GM08714 (cell line): Measurements from ENCODE around the gene CAPZA1.

Source experiments
- H3K4me3 ChIP-seq: fragments of 200-500 bp; sonication (Bioruptor generic); 2 replicates; pipeline ENCODE4 v1.5.1; 2014; ENCODE audit warnings: mild to moderate bottlenecking, low read length, inconsistent platforms
- ZNF274 ChIP-seq: IDR thresholded peaks from 2 replicates; pipeline ENCODE4 v1.6.1; 2012; ENCODE audit warnings: mild to moderate bottlenecking, low read depth, low read length

Gene CAPZA1

DNA sequence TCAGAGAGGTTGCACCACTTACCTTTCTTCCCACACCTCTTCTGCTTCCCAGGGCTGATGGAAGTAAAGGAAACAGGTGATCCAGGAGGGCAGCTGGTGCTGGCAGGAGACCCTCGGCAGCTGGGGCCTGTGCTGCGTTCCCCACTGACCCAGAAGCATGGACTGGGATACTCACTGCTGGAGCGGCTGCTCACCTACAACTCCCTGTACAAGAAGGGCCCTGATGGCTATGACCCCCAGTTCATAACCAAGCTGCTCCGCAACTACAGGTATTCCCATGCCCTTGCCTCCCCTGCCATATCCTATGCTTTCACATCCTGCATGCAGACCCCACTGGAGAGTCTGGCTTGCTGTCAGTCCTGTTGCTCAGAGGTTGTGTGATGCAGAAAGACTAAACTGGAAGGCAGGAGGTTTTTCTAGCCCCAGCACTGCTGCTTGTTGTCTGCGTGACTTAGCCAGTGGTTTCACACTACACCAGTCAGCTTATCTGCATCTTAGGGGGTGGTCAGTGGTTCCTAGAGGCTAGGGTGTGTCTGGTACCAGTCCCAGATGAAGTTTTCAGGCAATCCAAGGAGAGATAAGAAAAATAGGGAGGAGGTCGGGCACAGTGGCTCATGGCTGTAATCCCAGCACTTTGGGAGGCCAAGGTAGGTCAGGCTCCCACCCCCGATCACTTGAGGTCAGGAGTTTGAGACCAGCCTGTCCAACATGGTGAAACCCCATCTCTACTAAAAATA, 77.1 kb downstream of the CAPZA1 start:
- no peak for TF ChIP-seq ZNF274
- no peak overlapping the region for H3K4me3 ChIP-seq

DNA sequence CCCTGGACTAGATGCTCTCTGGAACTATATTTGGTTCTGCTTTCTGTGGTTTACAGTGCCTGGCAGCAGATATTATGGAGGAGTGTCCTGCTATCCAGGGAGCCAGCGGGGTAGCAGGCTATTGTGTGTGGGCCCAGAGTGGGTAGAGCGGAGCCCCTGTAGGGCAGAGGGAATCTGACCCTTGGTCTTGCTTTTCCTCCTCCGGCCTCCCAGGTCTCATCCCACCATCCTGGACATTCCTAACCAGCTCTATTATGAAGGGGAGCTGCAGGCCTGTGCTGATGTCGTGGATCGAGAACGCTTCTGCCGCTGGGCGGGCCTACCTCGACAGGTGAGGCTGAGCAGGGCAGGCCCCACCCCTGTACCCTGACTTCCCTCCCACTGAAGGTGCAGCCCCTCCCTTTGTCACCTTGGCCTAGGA, 78.2 kb downstream of the CAPZA1 start:
- no peak for TF ChIP-seq ZNF274
- no peak overlapping the region for H3K4me3 ChIP-seq

DNA sequence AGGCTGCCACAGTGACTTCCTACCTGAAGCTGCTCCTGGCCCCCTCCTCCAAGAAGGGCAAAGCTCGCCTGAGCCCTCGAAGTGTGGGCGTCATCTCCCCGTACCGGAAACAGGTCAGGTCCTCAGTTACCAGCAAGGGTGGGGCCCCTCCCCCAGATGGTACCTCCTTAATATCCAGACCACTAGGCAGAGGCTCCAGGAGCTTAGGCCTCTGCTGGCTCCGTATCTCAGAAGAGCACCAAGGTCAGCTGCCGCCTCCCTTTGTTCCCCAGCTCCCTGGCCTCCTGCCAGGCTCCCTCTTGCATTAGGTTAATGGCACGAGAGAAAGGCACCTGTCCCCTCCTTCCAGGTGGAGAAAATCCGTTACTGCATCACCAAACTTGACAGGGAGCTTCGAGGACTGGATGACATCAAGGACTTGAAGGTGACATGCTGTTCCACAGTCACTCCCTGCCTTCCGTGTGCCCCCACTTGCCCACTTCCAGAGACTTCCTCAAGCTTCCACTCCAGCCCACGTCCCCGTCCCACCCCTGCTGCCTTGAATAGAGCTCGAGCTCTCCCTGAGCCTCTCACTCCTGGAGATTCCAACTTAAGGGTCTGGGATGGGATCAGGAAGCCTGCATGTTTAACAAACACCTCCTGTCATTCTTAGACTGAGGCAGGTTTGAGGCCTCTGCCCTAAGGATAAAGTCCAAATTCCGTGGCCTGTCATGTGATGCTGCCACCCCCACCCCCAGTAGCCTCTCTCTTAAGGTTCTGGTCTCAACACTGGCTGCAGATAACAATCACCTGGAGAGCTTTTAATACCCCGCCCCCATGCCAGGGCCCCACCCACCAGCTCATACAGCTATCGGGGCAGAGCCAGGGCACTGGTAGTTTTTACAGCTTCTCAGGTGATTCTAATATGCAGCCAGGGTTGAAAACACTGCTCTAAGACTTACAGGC, 79.0 kb downstream of the CAPZA1 start:
- TF ChIP-seq ZNF274 = no peak
- H3K4me3 ChIP-seq = no peak overlapping the region

DNA sequence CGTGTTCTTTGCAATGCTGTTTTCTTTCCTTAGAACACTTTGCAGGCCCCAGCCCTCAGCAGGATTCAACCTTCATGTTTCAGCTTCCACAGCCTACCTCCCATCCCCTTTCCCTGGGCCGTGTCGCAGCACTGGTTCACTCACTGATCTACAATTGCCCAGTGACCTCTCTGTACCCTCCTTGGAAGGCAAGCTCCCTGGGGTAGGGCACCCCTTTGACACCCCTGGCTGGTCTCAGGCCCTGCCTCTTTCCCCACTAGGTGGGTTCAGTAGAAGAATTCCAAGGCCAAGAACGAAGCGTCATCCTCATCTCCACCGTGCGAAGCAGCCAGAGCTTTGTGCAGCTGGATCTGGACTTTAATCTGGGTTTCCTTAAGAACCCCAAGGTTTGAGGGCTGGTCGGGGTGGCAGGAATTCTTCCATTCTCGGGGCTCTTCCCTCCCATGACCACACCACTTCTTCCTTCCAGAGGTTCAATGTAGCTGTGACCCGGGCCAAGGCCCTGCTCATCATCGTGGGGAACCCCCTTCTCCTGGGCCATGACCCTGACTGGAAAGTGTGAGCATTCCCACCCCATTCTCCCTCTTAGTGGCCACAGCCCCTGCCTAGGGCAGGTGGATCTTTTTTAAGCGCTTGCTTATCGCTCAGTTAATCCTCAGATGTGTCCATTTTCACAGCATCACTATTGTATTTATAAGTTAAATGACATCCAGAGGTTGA, 80.0 kb downstream of the CAPZA1 start:
- no peak overlapping the region for H3K4me3 ChIP-seq

DNA sequence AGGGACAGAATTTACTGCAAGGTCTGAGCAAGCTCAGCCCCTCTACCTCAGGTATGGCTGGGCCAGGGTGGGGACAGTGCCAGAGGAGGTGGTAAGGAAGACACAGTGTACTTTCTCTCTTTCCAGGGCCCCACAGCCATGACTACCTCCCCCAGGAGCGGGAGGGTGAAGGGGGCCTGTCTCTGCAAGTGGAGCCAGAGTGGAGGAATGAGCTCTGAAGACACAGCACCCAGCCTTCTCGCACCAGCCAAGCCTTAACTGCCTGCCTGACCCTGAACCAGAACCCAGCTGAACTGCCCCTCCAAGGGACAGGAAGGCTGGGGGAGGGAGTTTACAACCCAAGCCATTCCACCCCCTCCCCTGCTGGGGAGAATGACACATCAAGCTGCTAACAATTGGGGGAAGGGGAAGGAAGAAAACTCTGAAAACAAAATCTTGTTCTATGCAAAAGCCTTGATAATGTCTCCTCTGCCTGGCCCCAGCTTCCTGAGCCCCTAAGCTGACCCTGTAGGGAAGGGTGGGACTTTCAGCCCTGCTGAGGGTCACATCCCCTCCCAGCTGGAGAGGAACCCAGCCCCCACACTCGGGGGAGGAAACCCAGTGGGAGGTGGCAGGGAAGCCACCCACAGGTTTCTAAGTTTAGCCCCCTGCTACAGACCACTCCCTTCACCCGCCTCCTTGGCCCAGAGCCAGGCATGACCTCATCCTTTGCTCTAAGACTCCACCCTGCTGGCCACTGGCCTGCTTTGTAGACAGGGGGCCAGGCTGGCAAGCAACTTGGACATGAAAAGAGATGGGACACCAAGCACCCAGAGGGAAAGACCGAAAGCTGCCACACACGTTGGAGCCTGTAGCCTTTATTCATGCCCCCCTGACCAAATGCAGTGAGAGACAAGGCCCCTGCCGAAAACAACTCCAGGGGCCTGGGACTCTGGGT, 80.9 kb downstream of the CAPZA1 start:
- H3K4me3 ChIP-seq = no peak overlapping the region
- TF ChIP-seq ZNF274 = no peak

More for the DNA sequence above, 80.0 kb downstream of the CAPZA1 start:
- TF ChIP-seq ZNF274 = no peak

DNA sequence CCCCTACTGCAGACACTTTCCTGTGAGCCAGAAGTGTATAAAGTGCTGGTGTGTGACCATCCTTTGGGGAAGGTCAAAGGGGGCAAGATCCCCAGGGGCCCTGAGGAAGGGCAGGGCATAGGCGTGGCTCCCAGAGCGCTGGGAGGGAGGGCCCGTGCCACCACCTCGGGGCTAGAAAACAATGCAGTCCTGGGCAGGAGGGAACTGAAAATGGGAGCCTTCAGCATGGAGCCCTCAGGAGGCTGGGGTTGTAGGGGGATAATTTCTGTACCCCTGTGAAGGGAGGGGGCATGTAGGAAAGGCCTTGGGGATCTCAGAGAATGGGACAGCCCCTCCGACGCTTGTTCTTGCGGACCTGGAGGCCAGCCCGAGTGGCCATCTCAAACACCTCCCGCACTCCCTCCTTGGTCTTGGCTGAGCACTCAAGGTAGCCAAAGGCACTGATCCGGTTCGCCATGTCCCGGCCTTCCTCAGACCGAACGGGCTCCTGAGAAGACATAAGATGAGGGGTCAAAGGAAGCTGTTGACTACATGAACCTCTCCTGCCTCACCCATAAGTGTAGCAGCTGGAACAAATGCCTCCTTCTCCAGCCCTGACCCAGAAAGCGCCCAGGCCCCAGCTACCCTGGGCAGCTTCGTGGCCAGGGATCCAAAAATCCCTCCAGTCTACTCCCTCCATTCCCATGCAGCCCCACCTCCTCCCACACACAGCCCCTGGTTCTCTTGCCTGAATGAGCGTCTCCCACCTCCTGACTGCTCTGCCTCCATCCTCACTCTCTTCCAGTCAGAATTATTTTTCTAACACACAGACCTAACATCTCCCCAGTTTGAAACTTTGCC, 81.8 kb downstream of the CAPZA1 start:
- TF ChIP-seq ZNF274 = no peak
- H3K4me3 ChIP-seq = no peak overlapping the region

DNA sequence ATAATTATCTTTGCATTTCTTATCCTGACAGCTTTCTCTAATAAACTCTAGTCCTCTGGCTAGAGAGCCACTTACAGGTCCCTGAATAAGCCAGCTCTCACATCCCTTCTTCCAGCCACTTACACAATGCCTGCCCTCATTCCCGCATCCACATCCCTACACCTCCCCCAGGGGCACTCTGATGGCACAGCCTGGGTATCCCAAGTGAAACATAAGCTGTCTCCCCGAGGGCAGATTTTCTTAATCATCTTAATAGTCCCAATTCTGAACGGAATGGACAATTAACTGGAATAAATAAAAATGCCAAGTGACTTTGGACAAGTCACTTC, 82.4 kb downstream of the CAPZA1 start:
- no peak for TF ChIP-seq ZNF274
- no peak overlapping the region for H3K4me3 ChIP-seq

DNA sequence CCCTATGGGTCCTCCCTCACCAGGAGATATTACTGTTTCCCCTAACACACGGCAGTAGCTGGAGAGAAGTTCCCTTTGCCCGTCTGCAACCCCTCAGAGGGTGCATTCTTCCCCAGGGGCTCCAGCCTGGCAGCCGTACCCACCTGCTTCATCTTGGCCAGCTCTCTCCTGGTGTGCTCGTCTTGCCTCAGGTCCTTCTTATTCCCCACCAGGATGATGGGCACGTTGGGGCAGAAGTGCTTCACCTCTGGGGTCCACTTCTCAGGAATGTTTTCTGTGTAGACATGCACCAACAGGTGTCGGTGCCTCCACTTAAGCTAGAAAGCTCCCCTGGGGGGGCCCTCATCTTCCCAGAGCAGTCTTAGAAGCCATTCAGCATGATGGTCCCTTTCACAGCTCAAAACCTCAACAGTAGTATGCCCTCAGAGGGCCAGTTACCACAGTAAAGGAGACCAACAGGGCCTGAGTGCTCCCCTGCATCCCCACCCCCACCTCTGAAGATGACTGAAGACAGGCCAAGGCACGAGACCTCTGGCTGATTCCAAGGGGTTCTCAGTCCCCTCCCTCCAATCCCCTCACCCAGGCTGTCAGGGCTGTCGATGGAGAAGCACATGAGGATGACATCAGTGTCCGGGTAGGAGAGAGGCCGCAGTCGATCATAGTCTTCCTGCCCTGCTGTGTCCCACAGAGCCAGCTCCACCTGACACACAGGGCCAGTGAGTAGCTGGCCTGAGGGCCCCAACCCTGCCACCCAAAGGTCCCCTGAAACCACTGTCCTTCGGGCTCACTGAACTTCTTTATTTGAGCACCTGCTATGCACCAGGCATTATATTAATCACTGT, 83.0 kb downstream of the CAPZA1 start:
- no peak for TF ChIP-seq ZNF274
- no peak overlapping the region for H3K4me3 ChIP-seq

DNA sequence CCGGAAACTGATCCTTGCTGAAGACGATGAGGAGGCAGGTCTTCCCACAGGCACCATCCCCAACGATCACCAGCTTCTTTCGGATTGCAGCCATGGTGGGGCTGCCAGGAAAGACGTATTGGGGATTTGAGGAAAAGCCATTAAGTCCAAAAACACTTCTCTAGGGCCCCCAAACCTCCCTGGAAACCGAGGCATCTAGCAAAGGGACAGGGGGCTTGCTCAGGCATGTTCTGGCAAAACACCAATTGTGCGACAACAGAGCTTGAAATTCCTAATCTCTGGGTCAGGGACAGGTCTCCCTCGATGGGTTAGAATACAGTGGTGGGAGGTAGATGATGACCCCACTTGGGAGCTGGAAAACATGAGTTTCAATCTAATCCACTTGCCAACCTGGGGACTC, 84.1 kb downstream of the CAPZA1 start:
- no peak overlapping the region for H3K4me3 ChIP-seq
- TF ChIP-seq ZNF274 = no peak

DNA sequence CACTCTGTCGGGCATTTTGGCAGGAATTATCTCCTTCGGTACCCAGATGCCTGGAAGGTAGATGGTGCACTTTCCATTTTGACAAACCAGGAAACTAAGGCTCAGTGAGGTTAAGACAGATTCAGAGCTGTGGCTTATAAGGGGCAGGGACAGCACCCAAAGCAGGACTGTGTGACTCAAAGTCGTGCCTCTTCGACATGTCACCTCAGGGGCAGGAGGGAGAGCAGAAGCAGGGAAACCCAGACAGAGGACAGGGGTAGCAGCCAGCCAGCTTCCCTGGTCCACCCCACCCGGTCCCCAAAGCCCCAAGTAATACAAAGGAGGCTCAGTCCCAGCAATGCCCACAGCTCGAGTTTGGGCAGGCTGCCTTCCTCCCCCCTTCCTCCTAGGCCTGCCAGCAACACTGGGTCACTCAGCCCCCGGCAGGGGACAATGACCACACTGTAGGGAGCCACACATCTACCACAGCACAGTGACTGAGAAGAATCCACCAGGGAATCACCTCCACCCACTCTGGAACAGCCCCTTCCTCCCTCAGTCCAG, 84.8 kb downstream of the CAPZA1 start:
- TF ChIP-seq ZNF274 = no peak
- peak overlapping the region; percentile 67; the same call in 1 of the 2 replicates for H3K4me3 ChIP-seq

DNA sequence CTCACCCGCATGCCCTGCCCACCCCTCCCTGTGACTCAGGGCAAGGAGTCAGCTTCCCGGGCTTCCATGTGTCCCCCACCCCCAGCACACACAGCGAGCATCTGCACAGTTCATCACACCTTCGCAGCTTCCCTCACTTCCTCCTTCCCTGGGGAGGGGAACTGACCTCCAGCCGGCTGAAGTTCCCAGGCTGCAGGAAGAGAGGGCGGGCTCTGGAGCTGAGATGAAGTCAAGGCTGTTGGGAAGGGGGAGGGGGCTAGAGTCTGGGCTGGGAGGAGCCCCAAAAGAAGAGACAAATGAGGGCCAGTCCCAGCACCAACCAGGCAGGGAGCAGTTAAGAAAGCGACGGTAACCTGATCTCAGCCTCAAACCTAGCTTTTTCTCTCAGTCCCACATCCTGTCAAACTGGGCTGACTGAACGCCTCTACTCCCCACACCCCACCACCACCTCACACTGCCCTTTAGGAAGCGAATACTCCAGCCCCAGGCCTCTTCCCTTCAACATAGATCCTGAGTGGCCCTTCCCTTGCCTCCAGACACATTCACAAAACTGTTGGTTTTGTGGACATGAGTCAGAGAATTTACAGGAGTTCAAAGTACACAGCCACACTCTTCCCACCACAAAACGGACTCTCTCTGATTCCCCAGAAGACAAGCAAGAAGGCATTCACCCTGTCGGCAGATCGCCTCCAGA, 85.4 kb downstream of the CAPZA1 start:
- peak overlapping the region; percentile 89; the same call in 1 of the 2 replicates for H3K4me3 ChIP-seq
- no peak for TF ChIP-seq ZNF274
